ENCODE measurements around the gene GNA12.

- TF ChIP-seq TAF1 (IDR thresholded peaks at IDR 0.05; ENCODE audit: low read depth) (no peak), RAD21 (IDR thresholded peaks at IDR 0.05; ENCODE audit: low read depth) (no peak), REST (IDR thresholded peaks at IDR 0.05; ENCODE audit: low read depth) (no peak), EP300 (IDR thresholded peaks at IDR 0.05; ENCODE audit: borderline replicate concordance) (no peak), FOXM1 (IDR thresholded peaks at IDR 0.05; ENCODE audit: borderline replicate concordance, low read depth) (no peak), TEAD4 (IDR thresholded peaks at IDR 0.05) (no peak), ZBTB7A (IDR thresholded peaks at IDR 0.05; ENCODE audit: low read depth) (no peak), TCF12 (IDR thresholded peaks at IDR 0.05; ENCODE audit: low read depth) (no peak), CEBPB (IDR thresholded peaks at IDR 0.05) (no peak), CREB1 (IDR thresholded peaks at IDR 0.05; ENCODE audit: low read depth) (no peak)
- TF ChIP-seq, protein P1, sequence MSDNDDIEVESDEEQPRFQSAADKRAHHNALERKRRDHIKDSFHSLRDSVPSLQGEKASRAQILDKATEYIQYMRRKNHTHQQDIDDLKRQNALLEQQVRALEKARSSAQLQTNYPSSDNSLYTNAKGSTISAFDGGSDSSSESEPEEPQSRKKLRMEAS (IDR thresholded peaks at IDR 0.05): no peak
Observed at GRCh38 chr7:2892549-2892948, 48.4 kb upstream of the GNA12 start.

Data from Ishikawa (cell line).